Measurements from ENCODE around the gene ATM.

DNA sequence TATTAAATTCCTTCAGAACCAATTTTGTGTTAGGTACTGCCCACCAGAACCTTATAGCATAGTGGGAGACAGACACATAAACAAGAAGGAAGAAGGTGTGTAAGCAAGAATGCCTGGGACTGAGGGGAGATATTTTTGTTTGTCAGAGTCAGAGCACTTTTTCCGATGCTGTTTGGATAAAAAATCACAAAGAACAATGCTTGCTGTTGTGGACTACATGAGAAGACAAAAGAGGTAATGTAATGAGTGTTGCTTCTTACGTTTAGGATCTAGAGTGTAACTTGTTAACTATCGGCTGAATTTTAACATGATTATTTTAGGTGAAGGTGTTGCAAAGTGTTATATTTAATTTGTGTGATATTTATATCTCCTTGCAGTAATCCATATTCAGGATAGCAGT, 84.9 kb downstream of the ATM start:
- no peak for TF ChIP-seq POLR2A (IDR thresholded peaks at IDR 0.05; ENCODE audit: low read depth, low read length)
- TF ChIP-seq POLR2AphosphoS5 (IDR thresholded peaks at IDR 0.05; ENCODE audit: low read depth, low read length) = no peak

Measured in GM12892 (cell line).